Kidney tubule cell (primary cell): ENCODE measurements around the gene FOXP4.

Experiments used
- DNase-seq: peaks from one replicate; pipeline ENCODE4 v3.0.0-alpha.2; 2018; ENCODE audit warnings: low spot score

The FOXP4 gene

DNA sequence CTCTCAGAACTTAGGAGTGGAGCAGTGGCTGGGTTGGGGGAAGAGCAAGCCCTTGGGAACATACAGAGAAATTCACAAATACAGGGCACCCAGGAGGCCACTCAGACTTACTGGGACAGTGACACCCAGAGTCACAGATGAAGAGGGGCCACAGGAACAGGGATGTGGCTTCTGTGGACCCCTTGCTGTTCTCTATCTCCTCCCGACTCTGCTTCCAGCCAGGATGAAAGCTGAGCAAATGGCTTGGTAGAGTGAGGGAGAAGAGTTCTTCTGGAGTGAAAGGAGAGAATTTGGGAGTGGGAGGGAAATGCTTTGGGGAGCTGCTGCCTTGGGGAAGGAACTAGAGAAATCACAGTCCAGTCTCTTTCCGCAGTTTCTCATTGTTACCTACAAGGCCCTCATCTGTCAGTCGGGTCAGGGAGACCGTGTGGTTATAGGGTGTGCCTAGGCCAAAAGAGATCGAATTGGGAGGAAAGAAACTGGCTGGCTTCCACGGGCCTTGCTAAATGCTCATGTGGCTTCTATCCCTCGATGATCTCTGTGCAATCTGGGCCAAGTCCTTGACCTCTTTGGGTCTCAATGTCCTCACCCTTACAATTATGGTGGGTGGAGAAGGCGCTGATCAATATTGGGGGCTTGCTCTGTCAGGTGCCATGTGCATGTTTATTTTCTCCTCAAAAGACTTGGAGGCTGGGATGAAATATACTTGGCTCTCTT lies 17.0 kb downstream of the FOXP4 start:
- DNase-seq: no peak

DNA sequence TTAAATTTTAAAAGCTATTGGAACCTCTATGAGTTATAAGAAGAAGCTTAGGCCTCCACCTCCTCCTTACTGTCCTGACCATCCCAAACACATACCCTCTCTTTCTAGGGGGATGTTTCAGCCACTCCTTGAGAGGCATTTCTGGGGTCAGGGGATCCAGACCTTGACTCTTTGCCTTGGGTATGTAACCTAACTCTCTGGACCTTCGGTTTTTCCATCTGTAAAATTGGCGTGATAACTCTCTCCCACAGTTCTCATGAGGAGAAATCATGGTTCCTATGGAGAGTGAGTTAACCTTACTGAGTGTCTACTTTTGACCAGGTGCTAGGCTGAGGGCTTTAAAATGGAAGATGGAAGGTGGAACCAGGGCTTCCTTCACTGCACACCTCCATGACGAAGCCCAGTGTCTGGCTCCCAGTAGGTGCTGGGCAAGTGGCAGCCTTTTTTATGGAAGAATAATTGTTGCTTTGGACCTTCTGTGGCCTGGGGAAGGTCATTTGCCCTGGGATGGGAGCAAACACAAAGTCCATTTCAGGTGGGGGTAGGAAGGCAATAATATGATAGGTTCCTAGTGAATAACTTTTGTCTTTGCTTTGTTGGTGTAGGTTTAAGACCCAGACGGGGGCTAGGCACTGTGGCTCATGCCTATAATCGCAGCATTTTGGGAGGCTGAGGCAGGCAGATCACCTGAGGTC lies 18.4 kb downstream of the FOXP4 start:
- DNase-seq: no peak

DNA sequence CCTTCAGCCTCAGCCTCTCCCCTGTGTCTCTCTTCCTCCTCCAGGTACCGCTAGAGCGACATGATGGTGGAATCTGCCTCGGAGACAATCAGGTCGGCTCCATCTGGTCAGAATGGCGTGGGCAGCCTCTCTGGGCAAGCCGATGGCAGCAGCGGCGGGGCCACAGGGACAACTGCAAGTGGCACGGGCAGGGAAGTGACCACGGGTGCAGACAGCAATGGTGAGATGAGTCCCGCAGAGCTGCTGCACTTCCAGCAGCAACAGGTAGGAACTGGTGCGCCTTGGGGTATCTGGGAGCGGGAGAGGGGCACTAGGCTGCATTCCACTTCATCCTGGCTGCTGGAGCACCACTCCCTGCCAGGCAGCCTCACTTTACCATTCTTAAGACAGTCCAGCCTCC lies 19.5 kb downstream of the FOXP4 start:
- DNase-seq: no peak

DNA sequence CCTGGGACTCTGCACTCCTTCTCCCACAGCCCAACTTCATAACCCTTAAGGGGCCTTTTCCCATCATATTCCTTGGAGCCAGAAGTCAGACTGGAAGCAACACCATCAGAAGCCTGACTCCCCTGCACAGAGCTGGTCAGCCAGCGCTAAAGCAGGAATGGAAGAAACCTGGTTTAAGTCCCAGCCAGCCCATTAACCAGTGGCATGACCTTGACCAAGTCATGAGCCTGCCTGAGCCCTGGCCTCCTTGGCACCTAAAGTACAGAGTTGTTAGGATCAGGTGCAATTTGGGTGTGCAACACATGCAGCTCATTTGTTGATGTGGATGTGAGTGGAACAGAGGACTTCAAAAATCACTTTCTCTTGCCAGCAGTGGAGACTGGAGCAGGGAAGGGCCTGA lies 20.8 kb downstream of the FOXP4 start:
- DNase-seq: no peak

DNA sequence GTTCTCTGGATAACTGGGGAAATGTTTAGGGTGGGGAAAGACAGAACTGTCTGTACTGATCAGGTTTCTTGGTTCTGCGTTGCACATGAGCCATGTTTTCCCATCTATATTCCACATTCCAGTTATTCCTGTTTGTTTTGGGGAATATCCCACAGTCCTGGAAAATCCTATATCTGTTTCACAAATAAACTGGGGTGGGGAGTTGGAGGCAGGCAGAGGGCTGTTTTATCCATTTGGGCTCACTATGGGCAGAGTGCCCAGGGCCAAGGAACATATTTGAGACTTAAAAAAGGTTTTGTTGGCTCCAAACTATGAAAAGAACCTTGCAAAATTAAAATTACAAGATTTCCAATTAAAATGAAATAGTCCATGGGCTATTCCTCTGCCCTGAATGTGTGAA lies 21.5 kb downstream of the FOXP4 start:
- no peak for DNase-seq

DNA sequence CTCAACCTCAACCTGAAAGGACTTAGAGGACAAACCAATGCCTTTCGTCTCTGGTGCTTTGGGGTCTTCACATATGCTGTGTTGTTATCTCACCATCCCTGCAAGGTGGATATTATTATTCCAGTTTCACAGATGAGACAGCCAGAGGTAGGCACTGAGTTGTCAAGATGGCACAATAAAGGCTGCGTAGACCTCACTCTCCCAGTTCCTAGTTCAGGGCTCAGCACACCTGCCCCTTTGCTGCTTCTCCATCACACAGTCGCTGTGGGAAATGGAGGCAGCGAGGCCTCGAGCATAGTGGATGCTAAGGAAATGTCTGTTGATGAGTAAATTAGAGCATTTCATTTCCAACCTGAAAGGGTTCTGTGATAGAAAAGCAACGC lies 22.0 kb downstream of the FOXP4 start:
- no peak for DNase-seq

DNA sequence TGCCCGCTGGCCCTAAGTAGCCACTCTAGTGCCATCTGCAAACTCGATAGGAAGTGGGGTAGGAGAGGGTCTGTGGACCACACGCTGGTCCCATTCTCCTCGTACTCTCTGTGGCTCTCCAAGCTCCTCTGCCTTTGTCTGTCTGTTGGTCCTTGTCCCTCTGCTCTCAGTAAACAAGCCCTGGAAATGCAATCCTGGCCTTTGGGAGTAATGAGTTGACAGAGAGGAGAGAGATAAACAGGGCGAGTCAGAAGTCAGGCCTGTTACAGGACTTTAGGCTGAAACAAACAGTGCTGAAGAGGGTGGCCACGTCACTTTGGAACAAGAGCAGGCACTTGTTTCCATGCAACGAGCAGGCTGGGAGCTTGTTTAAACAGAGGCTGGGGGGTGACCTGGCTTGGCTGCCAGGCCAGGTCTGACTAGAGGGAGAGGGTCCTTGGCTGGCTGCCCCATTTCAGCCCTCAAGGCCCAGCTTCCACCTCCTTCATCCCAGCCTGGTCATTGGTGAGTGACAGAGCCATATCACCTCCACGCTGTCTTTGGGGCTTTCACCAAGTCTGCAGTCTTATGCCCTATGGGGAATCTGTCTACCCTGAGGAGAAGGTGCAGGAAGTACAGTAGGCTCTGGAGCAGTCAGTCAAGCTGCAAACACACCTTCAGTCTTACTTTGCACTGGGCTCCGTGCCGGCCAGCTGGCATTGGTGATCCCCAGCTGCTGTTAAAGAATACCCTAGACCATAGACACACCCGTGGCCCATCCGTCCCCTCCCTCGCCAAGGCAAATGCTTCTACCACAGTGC lies 22.6 kb downstream of the FOXP4 start:
- no peak for DNase-seq

DNA sequence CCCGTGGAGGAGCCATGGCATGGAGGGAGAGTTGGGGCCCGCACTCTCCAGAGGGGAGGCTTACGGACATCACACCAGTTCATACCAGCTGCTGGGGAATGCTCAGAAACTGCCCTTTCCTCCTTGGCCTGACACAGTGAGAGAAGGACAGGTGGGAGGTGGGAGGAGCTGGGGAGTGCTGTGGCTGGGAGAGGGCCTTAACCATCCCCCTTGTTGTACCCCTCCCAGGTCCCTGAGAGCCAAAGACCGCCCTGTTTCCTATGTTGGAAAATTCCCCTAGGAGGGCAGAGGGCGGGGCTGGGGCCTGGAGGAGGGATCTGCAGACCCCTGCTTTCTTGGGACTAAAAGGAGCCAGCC lies 24.1 kb downstream of the FOXP4 start:
- no peak for DNase-seq

DNA sequence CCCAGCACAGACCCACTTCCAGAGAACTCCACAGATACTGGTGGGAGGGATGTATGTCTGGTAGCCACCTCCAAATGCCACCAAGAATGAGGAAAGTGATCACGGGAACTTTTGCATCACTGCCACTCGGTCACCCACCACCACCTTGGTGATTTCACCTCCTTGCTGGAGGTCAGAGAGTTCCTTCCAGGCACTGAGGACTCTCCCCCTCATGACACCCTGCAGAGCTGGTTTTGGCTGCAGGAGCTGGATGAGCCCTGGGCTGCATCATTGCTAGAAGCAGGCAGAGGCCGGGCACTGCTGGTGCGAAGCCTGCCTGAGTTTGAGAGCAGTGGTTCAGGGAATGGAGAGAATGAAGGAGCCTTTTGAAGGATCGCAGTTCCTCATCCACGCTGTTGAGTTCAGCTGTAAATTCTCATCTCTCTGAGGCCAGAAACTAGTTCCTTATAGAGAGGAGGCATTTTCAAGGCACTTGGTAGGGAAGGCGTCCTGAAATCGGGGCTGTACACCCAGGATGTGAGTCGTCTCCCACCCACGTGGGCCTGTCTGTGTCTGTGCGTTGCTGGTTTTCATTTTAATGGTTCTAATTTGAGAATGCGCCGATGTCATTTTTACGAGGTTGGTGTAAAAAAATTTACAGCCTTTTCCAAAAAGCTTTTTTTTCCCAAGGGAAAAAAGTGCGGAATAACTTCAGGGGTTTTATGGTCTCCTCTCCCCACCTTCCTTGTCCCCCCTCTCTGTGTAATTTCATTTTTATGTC lies 25.0 kb downstream of the FOXP4 start:
- DNase-seq: no peak

DNA sequence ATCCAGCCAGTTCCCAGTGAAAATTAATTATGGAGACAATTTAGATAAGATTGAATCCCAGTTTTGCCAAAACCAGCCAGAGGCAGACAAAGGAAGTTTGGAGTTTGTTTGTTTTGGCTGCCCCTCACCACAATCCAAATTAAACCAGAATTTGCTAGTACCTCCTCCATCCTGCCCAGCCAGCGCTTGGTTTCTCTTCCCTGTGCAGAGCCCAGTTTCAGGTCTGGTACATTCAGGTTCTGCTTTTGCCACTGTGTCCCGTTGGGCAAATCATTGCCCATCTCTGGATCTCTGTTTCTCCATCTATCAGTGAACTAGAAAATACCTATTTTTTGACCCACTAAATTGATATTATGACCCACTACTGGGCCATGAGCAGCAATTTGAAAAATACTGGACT lies 26.4 kb downstream of the FOXP4 start:
- no peak for DNase-seq

DNA sequence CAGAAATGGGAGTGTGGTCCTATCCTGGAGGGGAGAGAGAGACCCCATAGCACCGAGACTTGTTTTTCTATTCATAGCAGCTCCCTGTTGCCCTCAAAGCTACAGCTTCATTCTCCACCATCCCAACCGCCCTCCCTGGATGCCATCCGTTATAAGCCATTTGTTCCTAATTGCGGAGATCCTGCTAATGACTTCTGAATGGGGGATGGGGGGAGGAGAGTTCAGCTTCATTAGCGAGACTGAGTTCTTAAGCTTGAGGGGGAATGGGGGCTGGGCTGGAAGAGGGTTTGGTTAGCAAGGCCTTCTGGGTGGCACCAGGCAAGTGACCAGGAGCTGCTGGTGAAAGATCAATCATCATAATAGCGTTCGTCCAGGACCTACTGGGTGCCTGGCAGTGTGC lies 27.1 kb downstream of the FOXP4 start:
- no peak for DNase-seq

DNA sequence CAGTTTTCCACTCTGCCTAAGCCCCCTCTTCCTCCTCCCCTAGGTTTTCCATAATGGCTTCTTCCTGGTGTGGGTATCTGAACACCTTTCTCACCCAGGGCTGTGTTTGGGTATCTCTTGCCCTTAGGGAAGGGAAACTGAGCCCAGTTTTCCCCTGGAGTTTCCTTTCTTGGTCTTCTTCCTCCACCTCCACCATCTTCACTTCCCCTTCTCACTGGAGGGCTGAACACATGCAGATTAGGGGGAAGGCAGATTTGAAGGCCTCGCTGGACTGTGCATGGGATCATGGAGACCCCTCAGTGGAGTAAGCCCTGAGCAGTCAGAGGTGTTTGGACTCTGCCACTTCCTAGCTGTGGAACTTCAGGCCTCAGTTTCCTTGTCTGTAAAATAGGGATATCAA lies 27.8 kb downstream of the FOXP4 start:
- no peak for DNase-seq

DNA sequence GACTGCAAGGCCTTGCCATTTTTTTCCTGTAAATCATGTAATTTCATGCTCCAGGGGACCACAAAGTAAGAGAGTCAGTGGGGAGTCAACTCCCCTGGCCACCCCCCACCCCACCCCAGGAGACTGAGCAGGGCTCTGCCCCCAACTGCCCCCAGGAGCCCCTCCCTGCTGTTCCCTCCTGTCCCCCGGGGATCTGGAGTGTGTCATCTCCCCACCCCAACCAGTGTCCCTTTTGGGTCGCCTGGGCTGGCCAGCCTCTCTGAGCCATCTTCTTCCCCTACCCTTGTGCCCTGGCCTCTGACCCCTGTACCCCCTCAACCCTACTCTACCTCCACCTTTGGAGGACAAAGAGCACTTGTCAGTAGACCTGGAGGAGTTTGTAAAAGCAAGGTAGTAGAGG lies 29.4 kb downstream of the FOXP4 start:
- DNase-seq: no peak

DNA sequence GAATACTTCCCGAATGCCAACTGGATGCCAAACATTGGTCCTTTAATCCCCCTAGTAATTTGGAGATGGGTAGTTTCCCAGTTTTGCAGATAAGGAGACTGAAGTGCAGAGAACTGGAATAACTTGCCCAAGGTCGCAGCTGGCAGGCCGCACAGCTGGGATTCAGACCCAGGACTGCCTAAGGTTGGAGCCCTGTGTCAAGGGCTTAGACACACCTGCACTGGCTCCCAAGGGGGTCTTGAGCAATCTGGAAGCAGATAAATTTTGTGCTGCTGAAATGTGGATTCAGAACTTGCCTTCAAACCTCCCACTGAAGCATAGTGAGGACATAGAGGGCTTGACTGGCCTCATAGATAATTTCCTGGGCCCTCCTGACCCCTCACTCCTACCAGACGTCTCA lies 30.5 kb downstream of the FOXP4 start:
- DNase-seq: no peak

DNA sequence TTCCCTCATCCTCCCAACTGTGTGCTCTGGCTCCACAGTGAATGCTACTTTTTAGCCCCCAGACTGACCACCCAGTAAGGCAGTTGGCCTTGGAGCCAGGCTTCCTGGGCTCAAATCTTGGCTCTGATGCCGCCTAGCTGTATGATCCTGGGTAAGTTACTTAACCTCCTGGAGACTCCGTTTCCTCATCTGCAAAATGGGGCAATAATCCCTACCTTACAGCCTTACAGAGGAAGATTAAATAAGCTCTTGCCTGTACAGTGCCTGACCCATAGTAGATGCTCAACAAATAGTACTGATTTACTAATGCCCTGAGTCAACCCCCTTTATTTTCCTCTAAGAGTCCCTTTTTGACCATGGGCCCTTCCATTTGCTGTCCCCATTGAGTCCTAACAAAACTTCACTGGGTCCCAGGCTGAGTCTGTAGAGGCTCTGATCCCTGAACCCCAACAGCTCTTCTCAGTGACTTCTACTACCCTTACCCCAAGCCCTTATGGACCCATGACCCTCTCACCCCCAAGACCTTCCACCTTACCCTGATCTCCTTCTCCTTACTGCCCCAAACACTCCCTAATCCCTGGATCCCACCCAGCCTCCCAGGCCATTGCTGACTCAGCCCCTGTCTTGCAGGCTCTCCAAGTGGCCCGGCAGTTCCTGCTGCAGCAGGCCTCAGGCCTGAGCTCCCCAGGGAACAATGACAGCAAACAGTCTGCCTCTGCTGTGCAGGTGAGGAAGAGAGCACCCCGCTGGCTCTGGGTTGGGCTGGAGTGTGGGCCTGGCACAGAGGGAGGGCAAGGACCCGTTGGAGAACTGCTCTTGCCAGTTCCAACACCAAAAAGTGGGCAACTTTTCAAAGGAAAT lies 31.4 kb downstream of the FOXP4 start:
- DNase-seq: peak; percentile 39

DNA sequence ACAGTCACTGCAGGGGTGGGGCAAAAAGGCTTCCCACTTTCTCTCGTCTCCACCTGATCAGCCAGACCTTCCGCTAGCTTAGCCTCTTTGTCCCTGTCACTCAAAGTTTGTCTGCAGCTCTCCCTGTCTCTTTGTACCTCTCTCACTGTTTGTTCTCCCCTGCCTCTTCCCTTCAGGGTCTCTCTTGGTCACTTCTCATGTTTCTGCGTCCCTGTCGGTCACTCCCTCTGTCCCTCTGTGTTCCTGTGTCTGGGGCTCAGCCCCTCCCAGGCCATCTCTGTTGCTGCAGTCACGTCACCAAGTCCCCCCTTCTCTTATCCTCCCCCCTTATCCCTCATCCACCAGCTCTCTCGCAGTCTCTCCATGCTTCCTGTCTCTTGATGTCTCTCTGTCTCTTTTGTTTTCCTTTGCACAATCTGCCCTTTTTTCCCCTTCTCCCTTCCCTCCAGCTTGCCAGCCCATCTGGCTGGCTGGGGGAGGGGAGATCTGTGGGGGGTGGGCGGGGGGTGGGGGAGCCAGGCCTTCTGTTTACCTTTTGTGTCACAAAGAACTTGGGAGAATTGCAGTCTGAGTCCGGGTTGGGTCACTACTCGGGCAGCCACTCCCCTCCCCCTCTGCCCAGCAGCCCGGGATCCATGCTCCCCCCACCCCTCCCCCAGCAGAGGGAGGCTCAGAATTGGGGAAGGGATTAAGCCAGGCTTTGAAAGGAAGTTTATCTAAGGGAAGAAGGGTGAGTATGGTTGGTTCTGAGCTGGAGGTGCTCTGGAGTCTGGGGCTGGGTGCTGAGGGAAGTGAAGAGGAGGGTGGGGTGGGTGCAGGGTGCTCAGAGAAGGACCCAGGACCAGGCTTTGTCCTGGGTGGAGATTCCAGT lies 32.3 kb downstream of the FOXP4 start:
- no peak for DNase-seq

DNA sequence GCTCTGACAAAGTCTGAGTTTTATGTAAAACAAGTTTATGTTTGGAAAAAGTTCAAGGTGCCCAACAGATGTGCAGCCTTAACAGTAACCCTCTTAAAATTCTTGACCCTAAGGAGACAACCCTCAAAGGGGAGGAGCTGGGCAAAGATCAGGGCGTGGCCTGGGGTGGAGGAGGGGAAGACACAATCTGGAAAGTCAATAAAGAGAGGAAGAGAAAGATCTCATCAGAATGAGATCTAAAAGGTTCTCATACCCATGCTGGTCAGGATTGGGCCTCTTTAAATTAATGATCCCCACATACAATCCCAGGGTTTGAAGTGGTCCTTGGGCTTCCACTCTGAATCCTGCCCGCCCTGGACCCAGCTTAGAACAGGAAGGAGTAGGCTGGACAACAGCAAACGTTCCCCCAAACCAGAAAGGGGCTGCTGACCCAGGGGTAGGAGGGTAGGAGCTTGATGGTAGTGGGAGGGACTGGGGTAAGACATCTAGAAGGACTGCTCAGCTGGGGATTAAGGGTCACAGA lies 33.0 kb downstream of the FOXP4 start:
- no peak for DNase-seq

DNA sequence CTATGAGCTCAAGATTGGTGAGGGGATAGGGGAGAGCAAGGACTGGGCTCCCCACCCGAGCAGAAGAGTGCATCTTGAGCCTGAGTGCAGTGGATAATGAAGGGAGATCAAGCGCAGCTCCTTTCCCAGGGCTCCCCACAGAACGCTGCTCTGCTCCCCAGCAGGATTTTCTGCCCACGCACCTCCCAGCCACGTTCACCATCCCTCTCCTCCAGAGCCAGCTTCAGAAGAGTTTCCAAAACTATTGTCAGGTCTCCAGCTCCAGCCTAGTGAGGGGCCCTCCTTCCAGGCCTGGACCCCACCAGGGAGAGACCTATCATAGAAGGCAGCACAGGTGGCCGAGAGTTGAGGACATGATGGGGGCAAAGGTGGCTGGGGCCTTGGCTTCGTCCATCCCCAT lies 34.5 kb downstream of the FOXP4 start:
- no peak for DNase-seq

DNA sequence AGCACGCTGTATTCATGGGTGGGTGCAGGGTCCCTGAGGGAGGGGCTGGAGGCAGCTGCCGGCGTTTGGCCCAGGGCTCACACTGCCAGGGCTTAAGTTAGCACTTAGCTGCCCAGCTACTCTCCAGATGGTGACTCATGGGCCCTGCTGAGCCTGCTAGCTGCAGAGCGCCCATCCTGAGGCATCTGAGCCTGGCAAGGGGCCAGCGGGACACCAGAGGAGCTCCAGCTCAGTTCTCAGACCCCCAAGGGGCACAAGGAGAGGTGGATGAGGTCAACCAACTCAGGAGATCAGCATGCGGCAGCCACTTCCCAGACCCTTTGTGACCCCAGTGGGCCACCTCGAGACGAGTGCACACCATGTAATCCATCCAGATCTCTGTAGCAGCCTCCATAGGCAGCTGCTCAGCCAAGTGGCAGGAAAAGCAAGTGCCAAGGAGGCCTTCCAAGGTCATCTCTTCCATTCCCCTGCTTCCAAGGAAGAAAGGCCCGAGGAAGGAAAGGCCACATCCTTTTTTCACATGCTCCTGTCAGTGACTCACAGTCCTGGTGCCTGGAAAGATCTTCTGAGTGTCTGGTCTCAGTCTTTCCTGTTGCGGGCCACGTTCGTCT lies 35.3 kb downstream of the FOXP4 start:
- peak; percentile 93 for DNase-seq

DNA sequence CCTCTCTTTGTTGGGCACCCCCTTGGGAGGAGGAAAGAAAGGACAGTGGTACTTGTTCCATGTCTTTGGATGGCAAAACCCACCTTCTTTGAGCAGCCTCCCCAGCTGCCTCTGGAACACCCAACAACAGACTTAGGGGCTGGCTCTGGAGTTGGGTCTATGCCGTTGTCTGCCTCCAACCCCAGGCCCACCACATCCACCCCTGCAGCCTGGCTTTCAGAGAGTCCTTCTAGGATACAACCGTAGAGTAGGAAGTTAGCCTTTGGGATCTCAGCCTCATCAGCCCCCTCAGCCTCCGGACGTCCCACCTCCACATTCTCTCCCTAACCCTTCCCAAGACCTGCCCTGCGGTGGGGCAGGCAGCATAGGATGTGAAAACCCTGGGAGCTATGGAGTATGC lies 36.4 kb downstream of the FOXP4 start:
- DNase-seq: no peak
